Ectodermal cell (in vitro differentiated cells): ENCODE results near the gene CPLX4.

Source experiments
- H3K27ac ChIP-seq: 2 replicates; pipeline ENCODE4 v1.7.0; 2013; ENCODE audit warnings: mild to moderate bottlenecking, low read depth, low read length; ENCODE audit not compliant: insufficient read depth, poor library complexity, severe bottlenecking
- H3K27me3 ChIP-seq: 2 replicates; pipeline ENCODE4 v1.7.0; 2013; ENCODE audit warnings: mild to moderate bottlenecking, low read length; ENCODE audit not compliant: insufficient read depth, control insufficient read depth, poor library complexity, severe bottlenecking
- H3K36me3 ChIP-seq: one replicate; pipeline ENCODE4 v1.7.0; 2013; ENCODE audit warnings: low read length; ENCODE audit not compliant: control insufficient read depth, insufficient read depth
- H3K4me1 ChIP-seq: one replicate; pipeline ENCODE4 v1.7.0; 2013; ENCODE audit warnings: low read length; ENCODE audit not compliant: control insufficient read depth, insufficient read depth
- H3K4me3 ChIP-seq: 2 replicates; pipeline ENCODE4 v1.7.0; 2013; ENCODE audit warnings: low read depth, low read length, control low read depth; ENCODE audit not compliant: insufficient read depth
- H3K9me3 ChIP-seq: 2 replicates; pipeline ENCODE4 v1.7.0; 2013; ENCODE audit warnings: mild to moderate bottlenecking, low read length, moderate library complexity; ENCODE audit not compliant: control insufficient read depth
- WGBS, 2 experiments: methylation state at CpG; one replicate each; pipeline ENCODE4 v1.1.7; 2013; ENCODE audit warnings: missing lambda C conversion rate in 2 of 2; 5-methylcytosine and 5-hydroxymethylcytosine counted together

Gene CPLX4

DNA sequence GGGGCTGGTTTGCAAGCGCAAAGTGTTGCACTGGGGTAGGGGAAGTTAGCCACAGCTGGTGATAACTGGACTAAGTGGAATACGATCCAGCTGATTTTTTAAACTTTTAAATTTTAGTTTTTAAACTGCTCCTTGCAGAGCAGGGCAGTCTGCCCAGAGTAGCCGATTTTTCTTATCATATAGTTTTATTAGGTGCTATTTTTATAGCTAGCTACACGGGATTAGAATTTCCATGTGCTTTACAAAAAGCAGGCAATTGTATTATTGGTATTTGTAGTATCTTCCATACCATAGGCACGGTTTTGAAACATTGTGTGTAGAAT is 9.6 kb downstream of the CPLX4 start:
- H3K27me3 ChIP-seq: peaks cover 72% of the 10 kb centered on the region
- H3K9me3 ChIP-seq: no peaks in the 10 kb centered on the region
- H3K27ac ChIP-seq: no peak overlapping the region
- H3K4me1 ChIP-seq: no peaks in the 10 kb centered on the region
- 55 to 70% methylated on average over 2 to 5 of the region's 5 CpGs for WGBS, 2 experiments
- no peaks in the 10 kb centered on the region for H3K36me3 ChIP-seq
- no peak overlapping the region for H3K4me3 ChIP-seq

DNA sequence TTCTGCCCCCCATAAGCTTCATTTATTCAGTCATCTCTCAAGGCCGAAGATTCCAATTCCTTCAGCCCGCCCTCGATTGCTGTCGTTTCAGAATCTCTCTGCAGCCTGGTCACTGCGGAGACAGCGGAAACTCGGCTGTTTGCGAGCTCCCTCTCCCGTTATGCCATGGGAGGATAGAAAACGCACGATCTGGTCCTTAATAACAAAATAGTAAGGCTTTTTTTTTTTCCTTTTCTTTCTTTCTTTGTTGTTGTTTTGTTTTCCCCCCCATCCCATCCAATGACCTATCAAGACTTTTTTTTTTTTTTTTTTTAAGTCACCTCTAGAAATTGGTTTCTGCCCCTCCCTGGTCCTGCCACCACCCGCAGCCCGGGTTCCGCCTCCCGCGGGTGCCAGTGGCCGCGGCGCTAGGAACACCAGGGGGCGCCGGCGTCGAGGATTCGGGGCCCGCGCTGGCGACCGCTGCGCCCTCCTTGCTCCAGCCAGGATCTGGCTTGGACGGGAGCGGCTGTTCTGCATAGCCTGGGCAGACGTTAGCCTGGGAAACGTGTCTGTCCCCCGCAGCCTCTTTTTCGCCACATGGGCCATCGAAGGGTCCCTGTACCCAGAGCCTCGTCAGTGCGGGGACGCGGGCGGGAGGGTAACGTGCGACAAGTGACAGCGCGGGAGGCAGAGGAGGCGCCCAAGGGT is 10.1 kb downstream of the CPLX4 start:
- no peaks in the 10 kb centered on the region for H3K9me3 ChIP-seq
- H3K36me3 ChIP-seq: no peaks in the 10 kb centered on the region
- WGBS, 2 experiments: 4 to 7% methylated on average over 44 to 46 of the region's 46 CpGs
- H3K4me1 ChIP-seq: no peaks in the 10 kb centered on the region
- H3K27ac ChIP-seq: no peak overlapping the region
- no peak overlapping the region for H3K4me3 ChIP-seq
- H3K27me3 ChIP-seq: peaks cover 72% of the 10 kb centered on the region

DNA sequence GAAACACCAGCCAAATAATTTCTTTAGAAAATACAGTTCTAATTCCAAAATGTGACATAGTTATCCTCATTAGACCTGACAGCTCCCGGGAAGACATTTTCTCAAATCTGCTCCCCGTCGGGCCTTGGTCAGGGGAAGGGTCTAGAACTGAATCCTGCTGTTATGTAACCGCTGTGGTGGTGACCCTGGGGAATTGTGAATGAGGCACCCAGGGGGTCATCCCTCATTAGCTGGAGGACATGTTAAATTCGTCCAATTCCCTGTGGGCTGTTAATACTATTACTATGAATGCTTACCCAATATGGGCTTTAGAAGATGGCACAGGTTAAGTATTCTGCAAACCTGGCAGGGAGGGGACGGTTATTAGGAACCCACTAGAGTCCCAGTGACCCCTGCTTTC is 11.8 kb downstream of the CPLX4 start:
- WGBS, 2 experiments: 70 to 87% methylated on average over 5 to 6 of the region's 6 CpGs
- Histone ChIP-seq H3K36me3 (no peaks in the 10 kb centered on the region), H3K4me3 (no peak overlapping the region), H3K4me1 (no peaks in the 10 kb centered on the region), H3K9me3 (no peaks in the 10 kb centered on the region), H3K27ac (no peak overlapping the region), H3K27me3 (peaks cover 68% of the 10 kb centered on the region)

DNA sequence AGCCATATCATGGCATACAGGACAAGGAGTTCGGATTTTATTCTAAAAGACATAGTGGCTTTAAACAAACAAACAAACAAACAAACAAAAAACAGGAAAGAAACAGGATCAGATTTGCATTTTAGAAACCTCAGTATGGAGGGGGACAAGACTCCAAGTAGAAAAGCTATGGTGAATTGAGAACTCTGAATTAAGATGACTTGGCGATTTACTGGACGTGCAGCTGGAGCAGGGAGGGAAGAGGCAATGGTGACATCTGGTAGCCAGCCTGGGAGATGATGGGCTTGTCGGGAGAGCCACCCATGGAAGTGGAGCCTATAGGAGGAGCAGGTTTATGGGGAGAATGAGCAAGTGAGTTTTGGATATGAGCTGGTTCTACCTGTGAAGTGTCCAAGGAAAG is 13.2 kb downstream of the CPLX4 start:
- Histone ChIP-seq H3K27me3 (peaks cover 54% of the 10 kb centered on the region), H3K4me1 (no peaks in the 10 kb centered on the region), H3K4me3 (no peak overlapping the region), H3K27ac (no peak overlapping the region), H3K9me3 (no peaks in the 10 kb centered on the region), H3K36me3 (no peaks in the 10 kb centered on the region)
- WGBS, 2 experiments: 85 to 86% methylated on average over 4 of the region's 4 CpGs

DNA sequence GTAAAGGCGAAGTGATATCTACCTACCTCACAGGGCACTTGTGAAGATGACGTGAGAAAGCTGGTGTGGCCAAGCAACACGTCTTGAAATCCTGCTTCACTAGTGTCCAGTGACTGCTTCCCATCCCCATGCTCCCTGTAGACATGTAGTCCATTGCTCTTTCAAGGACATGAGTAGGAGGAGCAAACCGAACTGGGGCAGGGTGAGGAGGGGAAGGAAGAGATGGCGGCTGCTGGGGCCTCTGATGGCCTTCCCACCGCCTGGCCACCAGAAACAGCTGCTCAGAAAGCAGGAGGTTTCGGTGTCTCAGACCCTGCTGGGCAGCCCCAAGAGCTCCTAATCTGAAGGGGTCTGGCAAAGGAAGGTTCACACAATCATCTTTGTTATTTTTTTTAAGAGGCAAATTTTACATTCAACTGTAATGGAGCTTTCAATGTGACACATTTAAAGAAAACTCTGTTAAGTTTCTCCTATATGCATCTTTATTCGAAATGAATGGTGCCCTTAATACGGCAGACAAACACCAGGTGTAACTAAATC is 14.7 kb downstream of the CPLX4 start:
- Histone ChIP-seq H3K27me3 (peaks cover 41% of the 10 kb centered on the region), H3K9me3 (no peaks in the 10 kb centered on the region)

DNA sequence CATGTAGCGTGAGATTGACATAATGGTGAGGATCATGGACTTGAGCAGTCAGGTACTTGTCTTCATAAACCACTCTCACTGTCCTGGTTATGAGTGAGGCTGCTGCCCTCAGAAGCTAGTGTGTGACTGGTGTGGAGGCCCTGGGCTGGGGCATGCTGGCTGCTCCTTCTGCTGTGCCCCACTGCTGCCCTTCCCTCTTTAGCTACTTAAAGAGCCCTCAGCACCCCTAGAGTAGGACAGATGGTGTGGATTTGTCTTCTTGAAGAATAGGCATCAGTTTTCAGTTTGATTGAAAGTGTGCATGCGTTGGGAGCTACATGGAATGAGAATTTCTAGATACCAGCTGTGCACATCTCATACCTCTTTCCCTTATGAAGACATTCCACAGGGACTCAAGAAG is 15.4 kb downstream of the CPLX4 start:
- Histone ChIP-seq H3K9me3 (no peaks in the 10 kb centered on the region), H3K36me3 (no peaks in the 10 kb centered on the region), H3K4me3 (no peak overlapping the region), H3K27ac (no peak overlapping the region), H3K27me3 (peaks cover 34% of the 10 kb centered on the region), H3K4me1 (no peaks in the 10 kb centered on the region)
- WGBS, 2 experiments: 83 to 93% methylated on average over 2 of the region's 2 CpGs

More for the DNA sequence above, 14.7 kb downstream of the CPLX4 start:
- Histone ChIP-seq H3K27ac (no peak overlapping the region), H3K36me3 (no peaks in the 10 kb centered on the region), H3K4me3 (no peak overlapping the region), H3K4me1 (no peaks in the 10 kb centered on the region)
- 86 to 90% methylated on average over 9 of the region's 9 CpGs for WGBS, 2 experiments

DNA sequence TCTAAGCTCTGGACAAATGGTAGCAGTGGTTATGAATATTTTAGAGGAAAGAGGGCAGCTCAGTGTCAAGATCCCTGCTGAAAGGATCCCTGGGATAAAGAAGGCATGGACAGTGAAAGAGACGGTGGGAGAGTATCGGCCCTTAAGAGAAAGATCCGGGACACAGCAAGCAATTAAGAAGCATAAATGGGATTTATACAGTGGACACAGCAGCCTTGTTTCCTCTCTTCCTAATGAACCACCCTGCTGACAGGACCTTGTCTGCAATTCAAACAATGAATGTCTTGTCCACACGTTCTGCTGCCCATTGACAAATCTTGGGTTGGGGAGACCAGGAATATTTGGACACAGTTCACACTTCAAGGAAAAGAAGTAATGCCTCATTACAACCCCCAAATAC is 16.5 kb downstream of the CPLX4 start:
- 87 to 88% methylated on average over 4 of the region's 4 CpGs for WGBS, 2 experiments
- peaks cover 24% of the 10 kb centered on the region for H3K27me3 ChIP-seq

DNA sequence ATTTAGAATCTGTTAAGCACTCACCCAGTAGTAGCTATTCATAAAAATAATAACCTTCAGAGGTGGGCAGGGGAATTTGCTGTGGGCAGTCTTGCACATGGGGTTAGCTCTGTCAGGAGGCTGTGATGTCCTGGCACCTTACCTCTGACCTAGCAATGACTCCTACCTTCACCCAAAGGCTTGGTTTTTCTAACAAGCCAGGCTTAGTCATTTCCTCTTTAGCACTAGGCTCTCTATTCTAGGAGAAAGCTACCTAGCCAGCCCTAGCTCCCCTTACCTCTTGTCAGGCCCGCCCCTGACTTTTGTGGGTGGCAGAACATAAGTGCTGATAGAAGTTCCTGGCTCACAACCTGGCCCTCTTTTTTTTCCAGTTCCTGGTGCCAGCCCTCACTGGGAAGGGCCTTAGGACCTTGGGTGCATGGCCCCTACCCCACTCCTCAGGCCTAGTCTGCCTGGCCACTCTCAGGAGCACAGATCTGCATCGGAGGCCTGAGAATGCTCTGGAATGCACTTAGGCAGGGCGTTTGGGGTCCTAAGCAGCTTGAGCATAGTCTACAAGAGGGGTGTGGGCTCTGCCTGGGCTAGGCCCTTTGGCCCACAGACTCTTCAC is 17.7 kb downstream of the CPLX4 start:
- Histone ChIP-seq H3K4me3 (no peak overlapping the region), H3K9me3 (no peaks in the 10 kb centered on the region), H3K27me3 (peaks cover 13% of the 10 kb centered on the region), H3K4me1 (no peaks in the 10 kb centered on the region), H3K36me3 (no peaks in the 10 kb centered on the region), H3K27ac (no peak overlapping the region)
- 83 to 87% methylated on average over 3 of the region's 3 CpGs for WGBS, 2 experiments

More for the DNA sequence above, 16.5 kb downstream of the CPLX4 start:
- Histone ChIP-seq H3K9me3 (no peaks in the 10 kb centered on the region), H3K27ac (no peak overlapping the region), H3K36me3 (no peaks in the 10 kb centered on the region), H3K4me3 (no peak overlapping the region), H3K4me1 (no peaks in the 10 kb centered on the region)

DNA sequence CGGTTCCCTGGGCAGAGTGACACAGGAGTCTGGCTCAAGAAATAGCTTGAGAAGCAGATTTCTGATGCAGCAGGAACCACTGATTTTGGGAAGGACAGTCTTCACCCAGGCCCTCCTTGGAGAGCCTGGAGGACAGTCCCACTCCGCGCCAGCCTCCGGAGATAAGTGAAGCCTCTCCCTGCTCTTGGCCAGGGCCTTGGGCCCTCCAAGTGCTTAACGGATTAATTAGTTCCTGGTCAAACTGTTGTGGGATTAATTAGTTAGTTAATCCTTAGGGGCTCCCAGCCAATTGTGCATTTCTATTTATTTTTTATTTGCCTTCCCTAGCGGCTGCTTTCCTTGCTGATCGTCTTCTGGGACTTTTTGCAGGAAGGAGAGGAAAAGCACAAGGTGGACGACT is 19.6 kb downstream of the CPLX4 start:
- Histone ChIP-seq H3K36me3 (no peaks in the 10 kb centered on the region), H3K4me1 (no peaks in the 10 kb centered on the region), H3K9me3 (no peaks in the 10 kb centered on the region), H3K27ac (no peak overlapping the region), H3K4me3 (no peak overlapping the region), H3K27me3 (peaks cover 15% of the 10 kb centered on the region)
- WGBS, 2 experiments: 86 to 92% methylated on average over 8 of the region's 8 CpGs

DNA sequence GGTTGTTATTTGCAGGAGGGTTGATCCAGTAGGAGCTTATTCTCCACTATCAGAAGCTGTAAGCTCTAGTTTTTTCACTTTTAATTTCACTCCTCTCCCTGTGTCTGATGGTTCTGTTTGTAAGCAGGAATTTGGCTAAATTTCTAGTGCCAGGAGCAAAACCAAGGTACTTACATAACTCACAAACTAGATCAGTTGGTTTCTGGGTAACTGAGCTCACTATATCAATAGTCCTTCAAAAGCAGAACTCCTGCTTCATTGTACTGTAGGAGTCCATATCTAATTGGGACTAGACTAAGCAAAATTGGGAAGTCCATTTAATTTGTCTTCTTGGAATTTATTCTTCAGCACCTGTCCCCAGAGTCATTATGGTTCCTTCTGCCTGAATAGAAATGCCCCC is 25.1 kb downstream of the CPLX4 start:
- Histone ChIP-seq H3K36me3 (no peaks in the 10 kb centered on the region), H3K4me3 (no peak overlapping the region), H3K27me3 (peaks cover 37% of the 10 kb centered on the region), H3K4me1 (no peaks in the 10 kb centered on the region), H3K27ac (no peak overlapping the region), H3K9me3 (no peaks in the 10 kb centered on the region)
